ENCODE data around the gene NRG4. TPM values are rescaled to one million over a fixed set of nuclear protein-coding genes. Genes with fewer than 3 reads are reported as not detected.

NRG4 gene
- total RNA-seq, 1 donor from 2014 or later: 0.18 TPM

Other genes with a start within 250 kb of the NRG4 start
- 44.2 and 47.7 TPM in 2 replicates for gene UBE2Q2, start 169.0 kb downstream of the NRG4 start, total RNA-seq
- 69.1 and 76.5 TPM in 2 replicates for gene FBXO22, start 108.5 kb downstream of the NRG4 start, total RNA-seq
- gene TMEM266, start 47.6 kb upstream of the NRG4 start, total RNA-seq: 0.36 TPM in 2 replicates